ENCODE results near the gene ACOT6.
"Not testable (repeated sequence)": the region's sequence is repeated elsewhere in the genome, so short reads cannot be mapped to it uniquely, and the experiment has no call there.

The ACOT6 gene

GRCh38 chr14:73651005-73651404, 38.7 kb downstream of the ACOT6 start:
- no peak for DNase-seq (ENCODE audit: low read depth)

- no peak for DNase-seq (ENCODE audit: low read depth)
These were observed 43.5 kb downstream of the ACOT6 start for GRCh38 chr14:73655851-73656250.

GRCh38 chr14:73659202-73659601, 46.9 kb downstream of the ACOT6 start:
- not testable (repeated sequence) for DNase-seq (ENCODE audit: low read depth)

- no peak for DNase-seq (ENCODE audit: low read depth)
These were observed 48.2 kb downstream of the ACOT6 start for GRCh38 chr14:73660511-73660910.

GRCh38 chr14:73661872-73662271, 49.6 kb downstream of the ACOT6 start:
- no peak for DNase-seq (ENCODE audit: low read depth)

- DNase-seq (ENCODE audit: low read depth) = no peak
These were observed 50.2 kb downstream of the ACOT6 start for GRCh38 chr14:73662487-73662943.

- no peak for DNase-seq (ENCODE audit: low read depth)
These were observed 51.4 kb downstream of the ACOT6 start for GRCh38 chr14:73663548-73664212.

GRCh38 chr14:73665130-73665529, 52.8 kb downstream of the ACOT6 start:
- DNase-seq (ENCODE audit: low read depth) = no peak

GRCh38 chr14:73666583-73666982, 54.3 kb downstream of the ACOT6 start:
- no peak for DNase-seq (ENCODE audit: low read depth)

GRCh38 chr14:73667854-73668253, 55.5 kb downstream of the ACOT6 start:
- DNase-seq (ENCODE audit: low read depth) = no peak

All from stimulated activated CD8-positive, alpha-beta memory T cell treated with anti-CD3 and anti-CD28 coated beads, Interleukin-12 subunit alpha, Interleukin-12 subunit beta, amount 100 ng/mL, for 1 hour (primary cell).